KOPT-K1 (cell line): ENCODE data around the gene PACC1.

Experiments used
- H3K27ac ChIP-seq: fragments of 200-600 bp; sonication (generic); 2 replicates; pipeline ENCODE4 v1.5.1; 2016; ENCODE audit warnings: antibody characterized with exemption, mild to moderate bottlenecking, low read depth, low read length; ENCODE audit not compliant: poor library complexity, severe bottlenecking
- H3K36me3 ChIP-seq: fragments of 200-600 bp; sonication (generic); 2 replicates; pipeline ENCODE4 v1.5.1; 2017; ENCODE audit warnings: antibody characterized with exemption, mild to moderate bottlenecking, low read length, moderate library complexity; ENCODE audit not compliant: insufficient read depth
- H3K9me3 ChIP-seq: fragments of 200-600 bp; sonication (generic); 2 replicates; pipeline ENCODE4 v1.5.1; 2017; ENCODE audit warnings: antibody characterized with exemption, low read length, mild to moderate bottlenecking; ENCODE audit not compliant: insufficient read depth, poor library complexity, severe bottlenecking

PACC1 gene

GRCh38 chr1:212414328-212415106, at the start of gene PACC1:
PACC1 (minus strand) TSS chr1:212414886; CDS start chr1:212414757, 129 bp downstream.
- Histone ChIP-seq H3K9me3 (no peaks in the 10 kb centered on the region), H3K27ac (peak within 1 kb of the TSS; percentile 60), H3K36me3 (peaks cover 28% of the 10 kb centered on the region)

GRCh38 chr1:212463565-212464285, 49.0 kb upstream of the PACC1 start:
- Histone ChIP-seq H3K36me3 (no peaks in the 10 kb centered on the region), H3K9me3 (no peaks in the 10 kb centered on the region), H3K27ac (no peak overlapping the region)

- Histone ChIP-seq H3K36me3 (no peaks in the 10 kb centered on the region), H3K27ac (no peak overlapping the region), H3K9me3 (peaks cover 5% of the 10 kb centered on the region)
Observed at GRCh38 chr1:212461916-212462660, 47.4 kb upstream of the PACC1 start.

GRCh38 chr1:212460376-212460775, 45.7 kb upstream of the PACC1 start:
- H3K36me3 ChIP-seq: no peaks in the 10 kb centered on the region
- no peak overlapping the region for H3K27ac ChIP-seq
- peaks cover 5% of the 10 kb centered on the region for H3K9me3 ChIP-seq

DNA sequence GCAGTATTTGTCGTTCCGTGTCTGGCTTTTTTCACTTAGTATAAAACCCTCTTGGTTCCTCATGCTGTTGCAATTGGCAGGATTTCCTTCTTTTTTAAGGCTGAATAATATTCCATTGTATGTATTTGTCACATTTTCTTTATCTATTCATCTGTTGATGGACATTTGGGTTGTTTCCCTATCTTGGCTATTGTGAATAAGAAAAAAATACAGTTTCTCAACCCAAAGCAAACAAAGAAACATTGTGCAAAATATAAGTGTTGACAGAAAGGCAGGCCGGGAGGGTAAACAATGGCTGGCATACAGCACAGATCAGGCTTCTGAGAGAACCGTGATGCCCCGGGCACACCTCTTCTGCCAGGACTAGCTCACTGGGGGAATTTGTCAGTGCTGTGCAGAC, 45.0 kb upstream of the PACC1 start:
- Histone ChIP-seq H3K9me3 (peaks cover 5% of the 10 kb centered on the region), H3K27ac (no peak overlapping the region), H3K36me3 (no peaks in the 10 kb centered on the region)

DNA sequence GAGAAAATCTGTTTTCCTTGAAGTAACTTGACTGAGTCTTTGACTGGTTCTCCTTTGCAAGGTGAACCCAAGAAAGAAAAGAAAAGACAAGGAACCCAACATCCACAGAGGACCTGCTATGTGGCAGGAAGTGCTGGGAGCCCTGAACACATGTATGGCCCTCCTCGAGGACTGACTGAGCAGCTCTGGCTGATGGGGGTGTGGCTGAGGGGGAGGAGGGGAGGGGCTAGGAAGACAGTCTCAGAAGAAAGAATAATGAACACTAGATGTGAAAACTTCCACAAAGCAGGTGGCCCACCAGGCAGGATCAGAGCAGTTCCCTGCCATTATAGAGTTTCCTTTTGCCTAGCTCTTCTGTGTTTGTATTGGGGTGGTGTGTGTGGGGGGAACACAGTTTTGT, 44.1 kb upstream of the PACC1 start:
- Histone ChIP-seq H3K9me3 (peaks cover 5% of the 10 kb centered on the region), H3K36me3 (no peaks in the 10 kb centered on the region), H3K27ac (peak overlapping the region; percentile 37)

GRCh38 chr1:212457740-212458338, 43.2 kb upstream of the PACC1 start:
- no peaks in the 10 kb centered on the region for H3K36me3 ChIP-seq
- peaks cover 5% of the 10 kb centered on the region for H3K9me3 ChIP-seq
- no peak overlapping the region for H3K27ac ChIP-seq

- Histone ChIP-seq H3K36me3 (no peaks in the 10 kb centered on the region), H3K27ac (no peak overlapping the region), H3K9me3 (peaks cover 5% of the 10 kb centered on the region)
Observed at GRCh38 chr1:212455803-212456528, 41.3 kb upstream of the PACC1 start.

- no peak overlapping the region for H3K27ac ChIP-seq
Observed at GRCh38 chr1:212455401-212455800, 40.7 kb upstream of the PACC1 start.

GRCh38 chr1:212454741-212455140, 40.1 kb upstream of the PACC1 start:
- no peak overlapping the region for H3K27ac ChIP-seq
- peaks cover 5% of the 10 kb centered on the region for H3K9me3 ChIP-seq
- H3K36me3 ChIP-seq: no peaks in the 10 kb centered on the region

More at GRCh38 chr1:212455401-212455800, 40.7 kb upstream of the PACC1 start:
- H3K9me3 ChIP-seq: peaks cover 5% of the 10 kb centered on the region
- H3K36me3 ChIP-seq: no peaks in the 10 kb centered on the region

- Histone ChIP-seq H3K27ac (no peak overlapping the region), H3K36me3 (no peaks in the 10 kb centered on the region), H3K9me3 (peaks cover 2% of the 10 kb centered on the region)
Observed at GRCh38 chr1:212453156-212453857, 38.6 kb upstream of the PACC1 start.

DNA sequence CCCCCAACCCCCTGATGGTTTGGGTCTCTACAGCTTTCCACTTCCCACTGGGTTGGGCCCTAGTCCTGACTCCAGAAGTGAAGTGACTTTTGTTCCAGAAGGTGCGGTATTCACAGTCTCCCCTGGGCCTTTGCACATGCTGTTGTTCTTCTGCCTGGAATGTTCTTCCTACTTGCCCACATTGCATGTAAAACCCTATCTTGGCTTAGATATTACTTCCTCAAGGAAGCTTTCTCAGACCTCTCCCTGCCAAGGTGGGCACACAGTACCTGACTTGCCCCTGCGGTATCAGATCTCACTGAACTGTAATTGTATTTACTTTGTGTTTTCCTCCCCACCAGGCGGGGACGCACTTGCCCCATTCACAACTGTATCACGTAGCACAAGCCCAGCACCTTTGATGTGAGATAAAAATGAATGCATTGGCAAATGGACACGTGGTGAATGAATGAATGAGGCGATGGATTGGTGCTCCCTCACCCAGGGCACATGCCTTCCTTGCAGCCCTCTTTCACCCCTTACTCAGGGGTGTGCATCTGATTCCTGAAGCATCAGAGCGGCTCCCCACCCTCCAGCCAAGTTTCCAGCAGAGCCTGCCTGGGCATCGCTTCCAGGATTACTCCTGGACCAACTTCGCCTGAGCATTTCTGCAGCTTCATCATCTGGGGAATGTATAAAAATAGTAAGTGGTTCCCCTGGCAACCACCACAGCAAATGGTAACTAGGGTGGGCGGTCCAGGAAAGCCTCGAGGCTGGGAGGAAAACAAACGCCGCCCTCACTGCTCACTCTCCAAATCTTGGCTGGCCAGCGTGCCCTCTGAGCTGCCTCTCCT, 37.9 kb upstream of the PACC1 start:
- Histone ChIP-seq H3K27ac (no peak overlapping the region), H3K9me3 (no peaks in the 10 kb centered on the region), H3K36me3 (no peaks in the 10 kb centered on the region)
